Ovary (tissue), 9 donors: Measurements from ENCODE around the gene JUND. TPM values are rescaled to one million over a fixed set of nuclear protein-coding genes. Genes with fewer than 3 reads are reported as not detected.

Source experiments
- DNase-seq, 5 donors: peaks; one replicate each; pipeline ENCODE4 v3.0.0-alpha.2; 2019 to 2020
- H3K27ac ChIP-seq, 2 donors: fragments of 200-600 bp; one replicate each; pipeline versions ENCODE4 v1.5.1 to v1.8.0; 2019 to 2022
- H3K27me3 ChIP-seq: fragments of 200-600 bp; one replicate; pipeline ENCODE4 v1.8.0; 2022
- H3K36me3 ChIP-seq: fragments of 200-600 bp; sonication (generic); one replicate; pipeline ENCODE4 v1.5.1; 2019
- H3K4me1 ChIP-seq: one replicate; pipeline ENCODE4 v1.8.1; 2013; ENCODE audit warnings: mild to moderate bottlenecking, moderate library complexity; ENCODE audit not compliant: insufficient read depth
- H3K4me3 ChIP-seq: fragments of 200-600 bp; sonication (generic); one replicate; pipeline ENCODE4 v1.5.1; 2017
- H3K9me3 ChIP-seq, 2 donors: fragments of 200-600 bp in 1 of 2; sonication (generic) in 1 of 2; one replicate each; pipeline versions ENCODE4 v1.5.1 to v1.8.1; 2013 to 2019; ENCODE audit warnings: mild to moderate bottlenecking in 1 of 2, moderate library complexity in 1 of 2
- CTCF ChIP-seq, 3 donors: fragments of 450-650 bp in 2 of 3; fragments of 200-600 bp in 1 of 3; IDR thresholded peaks; one replicate each; pipeline versions ENCODE4 v1.5.1 to v1.8.0; 2016 to 2022; ENCODE audit warnings: antibody characterized with exemption in 3 of 3, mild to moderate bottlenecking in 1 of 3
- EP300 ChIP-seq: sonication (generic); formaldehyde crosslinking; IDR thresholded peaks from one replicate; pipeline ENCODE4 v1.6.1; 2017; ENCODE audit warnings: antibody characterized with exemption
- POLR2A ChIP-seq: fragments of 450-650 bp; IDR thresholded peaks from one replicate; pipeline ENCODE4 v1.6.1; 2017; ENCODE audit warnings: antibody characterized with exemption, mild to moderate bottlenecking, moderate library complexity
- WGBS, 3 donors: extraction: QIAGEN DNeasy Blood & Tissue Kit in 1 of 3; methylation state at CpG; one replicate each; pipeline versions ENCODE4 v1.1.5 to v1.1.7; 2013 to 2017; 5-methylcytosine and 5-hydroxymethylcytosine counted together
- intact Hi-C, 4 donors: fragments of 100-400 bp; cut with DNase I; formaldehyde crosslinking; loops; one replicate each; pipeline versions ENCODE4 v1.11.0 to v1.15.1; 2022 to 2023
- polyA plus RNA-seq, 2 donors: library from polyadenylated mRNA; stranded (reverse); fragments of 200-250 nt in 1 of 2; fragments of 350-450 nt in 1 of 2; fragmentation: Illumina TruSeq in 1 of 2; extraction: RNeasy Lipid Tissue Mini Kit (QIAGEN cat#74804) in 1 of 2; gene quantifications; one replicate each; pipeline ENCODE4 v1.2.3, GENCODE V29; 2013 to 2014
- total RNA-seq, 7 donors: library from RNA; depleted of rRNA in 2 of 7; stranded (reverse); fragments of >200 nt in 2 of 7; fragmentation: NEBNext Ultra II Directional in 3 of 7; extraction: Animal tissue kit (Norgen Biotek cat#: 25700) in 3 of 7; gene quantifications; one replicate each; pipeline versions ENCODE4 v1.1.0 to v1.2.4, GENCODE V29; 2016 to 2023
- donor health status: DM: no; HTN: no; CAD: no; lungs with moderate emphysema.
- donor health status: DM: no; HTN: no; CAD: no.
- donor health status: Bipolar disorder and iron deficiency.
- donor health status: DM: yes; HTN: yes; CAD: no.
- donor health status: DM: no; HTN: no; CAD: no.
- donor health status: DM: yes; HTN: yes; CAD: no.

JUND gene
- total and polyA plus RNA-seq, 9 donors: 95.2 to 1,260 (median 412) TPM

- H3K27ac ChIP-seq: peak overlapping the region; percentile 99
- no peaks in the 10 kb centered on the region for H3K27me3 ChIP-seq
- H3K4me3 ChIP-seq: peak overlapping the region; percentile 93
- intact Hi-C loops: loop anchor here (2.0 to 10.0 kb wide), 4 partner anchors 44 to 138 kb away; partner anchors contain the start of genes SSBP4 (in 3 of the 4) and LSM4 (in 1 of the 4)
- WGBS, 3 donors: 0 to 1% (median 0%) methylated on average over 5 of the region's 5 CpGs
- H3K36me3 ChIP-seq: no peaks in the 10 kb centered on the region
- TF ChIP-seq EP300: no peak
- no peak for TF ChIP-seq POLR2A
- no peak for TF ChIP-seq CTCF (IDR thresholded peaks at IDR 0.05)
- H3K4me1 ChIP-seq: peaks cover 17% of the 10 kb centered on the region
- DNase-seq: no peak
- no peaks in the 10 kb centered on the region for H3K9me3 ChIP-seq
These were observed 2.2 kb downstream of the JUND start for GRCh38 chr19:18279266-18279515.

- intact Hi-C loops: loop anchor here (2.0 to 10.0 kb wide), 4 partner anchors 44 to 139 kb away; partner anchors contain the start of genes SSBP4 (in 3 of the 4) and LSM4 (in 1 of the 4)
- Histone ChIP-seq H3K27ac (peak overlapping the region; percentile 99), H3K27me3 (no peaks in the 10 kb centered on the region), H3K36me3 (no peaks in the 10 kb centered on the region), H3K4me3 (peak overlapping the region; percentile 93), H3K4me1 (peaks cover 17% of the 10 kb centered on the region), H3K9me3 (no peaks in the 10 kb centered on the region)
- DNase-seq: peak in 2 of 5 donors; percentile 62 to 68
- 41 to 47% (median 45%) methylated on average over 10 of the region's 10 CpGs for WGBS, 3 donors
- TF ChIP-seq EP300: no peak
- TF ChIP-seq POLR2A: peak; percentile 19
- TF ChIP-seq CTCF (IDR thresholded peaks at IDR 0.05): peak in 2 of 3 donors; percentile 13 to 15
These were observed 2.7 kb downstream of the JUND start for GRCh38 chr19:18278521-18279265.

GRCh38 chr19:18274781-18275356 lies 6.6 kb downstream of the JUND start:
- Histone ChIP-seq H3K4me1 (peaks cover 13% of the 10 kb centered on the region), H3K4me3 (peak overlapping the region; percentile 14), H3K36me3 (no peaks in the 10 kb centered on the region), H3K9me3 (no peaks in the 10 kb centered on the region), H3K27me3 (no peaks in the 10 kb centered on the region), H3K27ac (peak overlapping the region; percentile 13 to 66)
- peak; percentile 90 to 95 (median 93) for DNase-seq
- WGBS, 3 donors: 10 to 13% (median 12%) methylated on average over 11 to 13 of the region's 13 CpGs
- peak in 1 of 3 donors; percentile 11 for TF ChIP-seq CTCF (IDR thresholded peaks at IDR 0.05)
- TF ChIP-seq POLR2A: no peak
- peak; percentile 17 for TF ChIP-seq EP300
- intact Hi-C loops: loop anchor here in 3 of 4 donors (5.0 to 10.0 kb wide), 3 partner anchors 52 to 142 kb away; partner anchors contain the start of gene SSBP4 (in 3 of the 3)

- peak; percentile 49 to 76 (median 71) for DNase-seq
- intact Hi-C loops: loop anchor here in 2 of 4 donors (10.0 kb wide), 1 partner anchor 141 kb away; the partner anchor contains the start of gene SSBP4 (in 2 of the 2)
- Histone ChIP-seq H3K4me1 (peaks cover 13% of the 10 kb centered on the region), H3K4me3 (peak within 1 kb of the TSS; percentile 14), H3K27ac (peak within 1 kb of the TSS; percentile 13 to 66), H3K27me3 (no peaks in the 10 kb centered on the region), H3K9me3 (no peaks in the 10 kb centered on the region), H3K36me3 (no peaks in the 10 kb centered on the region)
- TF ChIP-seq EP300 (no peak), POLR2A (no peak), CTCF (IDR thresholded peaks at IDR 0.05) (no peak)
- 70 to 83% (median 78%) methylated on average over 9 of the region's 9 CpGs for WGBS, 3 donors
These were observed 7.1 kb downstream of the JUND start, which contains the start of gene IQCN for GRCh38 chr19:18274219-18274780. IQCN (minus strand) TSS chr19:18274452; CDS start chr19:18269478, 4,974 bp downstream.
